LNCaP clone FGC (cell line): Measurements from ENCODE around the gene C6orf62.
"Not testable (repeated sequence)": the region's sequence is repeated elsewhere in the genome, so short reads cannot be mapped to it uniquely, and the experiment has no call there.

Experiments
- DNase-seq: peaks from one replicate; pipeline ENCODE4 v3.0.0-alpha.2; 2011; ENCODE audit warnings: low read depth
- H3K4me3 ChIP-seq: 2 replicates; pipeline ENCODE4 v1.5.1; 2011; ENCODE audit warnings: mild to moderate bottlenecking, low read depth, low read length, control low read depth
- CTCF ChIP-seq: IDR thresholded peaks from 2 replicates; pipeline ENCODE4 v1.5.1; 2012; ENCODE audit warnings: mild to moderate bottlenecking; ENCODE audit not compliant: control insufficient read depth, insufficient read depth; ENCODE audit errors: extremely low read depth

C6orf62 gene

DNA sequence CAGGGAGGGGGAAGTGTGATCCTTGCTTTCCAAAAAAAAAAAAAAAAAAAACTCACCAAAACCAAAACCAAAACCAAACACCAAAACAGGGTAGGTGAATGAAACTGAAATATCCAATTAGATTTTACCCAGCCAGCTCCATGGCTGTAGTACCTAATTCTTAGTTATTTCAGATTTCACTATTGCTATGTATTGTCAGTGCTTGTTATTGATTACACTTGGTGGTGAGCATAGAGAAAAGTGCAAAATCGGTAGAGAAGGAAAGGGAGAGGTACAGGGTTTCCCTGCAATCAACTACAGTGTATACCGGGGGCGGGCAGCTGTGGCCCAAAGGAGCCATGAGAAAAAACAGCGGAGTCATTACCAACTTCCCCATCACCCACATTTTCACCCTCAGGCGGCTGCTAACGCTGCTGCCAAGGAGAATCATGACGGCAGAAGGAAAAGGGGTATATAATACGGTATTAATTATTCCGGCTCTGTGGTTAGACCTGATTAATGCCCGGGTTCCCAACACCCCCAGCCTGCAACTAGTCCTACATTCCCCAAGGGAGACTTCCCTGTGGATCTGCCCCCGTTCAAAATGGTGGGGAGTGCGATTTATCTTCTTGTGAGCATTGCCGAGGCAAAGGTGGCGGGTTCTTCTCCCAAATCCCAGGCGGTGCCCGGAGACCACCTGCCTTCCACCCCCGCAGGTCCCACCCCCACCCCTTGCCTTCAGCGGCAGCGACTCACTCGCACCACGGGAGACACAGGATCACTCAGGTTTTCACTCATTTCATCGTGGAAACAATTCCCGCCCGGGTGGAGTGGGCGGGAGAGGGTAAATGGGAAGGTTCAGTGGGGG lies at the start of gene C6orf62:
C6orf62 (minus strand) TSS at position 30 of the 847 bp plus-strand sequence. CDS start 486 bp downstream, outside the sequence.
- no peak for DNase-seq
- peak within 1 kb of the TSS; percentile 98 for H3K4me3 ChIP-seq
- no peak for TF ChIP-seq CTCF

GRCh38 chr6:24768361-24768760 lies 49.4 kb upstream of the C6orf62 start:
- no peak overlapping the region for H3K4me3 ChIP-seq
- DNase-seq: no peak
- no peak for TF ChIP-seq CTCF

GRCh38 chr6:24766680-24767462 lies 47.9 kb upstream of the C6orf62 start:
- no peak overlapping the region for H3K4me3 ChIP-seq
- no peak for DNase-seq

DNA sequence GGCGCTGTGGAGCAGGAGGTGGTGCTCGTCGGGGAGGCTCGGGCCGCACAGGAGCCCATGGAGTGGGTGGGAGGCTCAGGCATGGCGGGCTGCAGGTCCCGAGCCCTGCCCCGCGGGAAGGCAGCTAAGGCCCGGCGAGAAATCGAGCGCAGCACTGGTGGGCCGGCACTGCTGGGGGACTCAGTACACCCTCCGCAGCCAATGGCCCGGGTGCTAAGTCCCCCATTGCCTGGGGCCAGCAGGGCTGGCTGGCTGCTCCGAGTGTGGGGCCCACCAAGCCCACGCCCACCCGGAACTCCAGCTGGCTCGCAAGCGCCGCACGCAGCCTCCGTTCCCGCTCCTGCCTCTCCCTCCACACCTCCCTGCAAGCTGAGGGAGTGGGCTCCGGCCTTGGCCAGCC lies 47.0 kb upstream of the C6orf62 start:
- DNase-seq, H3K4me3 ChIP-seq: not testable (repeated sequence)

More at GRCh38 chr6:24766680-24767462, 47.9 kb upstream of the C6orf62 start:
- peak; percentile 63 for TF ChIP-seq CTCF

GRCh38 chr6:24764833-24765828 lies 46.2 kb upstream of the C6orf62 start:
- not testable (repeated sequence) for H3K4me3 ChIP-seq, DNase-seq

GRCh38 chr6:24763578-24763977 lies 44.6 kb upstream of the C6orf62 start:
- no peak overlapping the region for H3K4me3 ChIP-seq
- DNase-seq: no peak
- TF ChIP-seq CTCF: no peak

DNA sequence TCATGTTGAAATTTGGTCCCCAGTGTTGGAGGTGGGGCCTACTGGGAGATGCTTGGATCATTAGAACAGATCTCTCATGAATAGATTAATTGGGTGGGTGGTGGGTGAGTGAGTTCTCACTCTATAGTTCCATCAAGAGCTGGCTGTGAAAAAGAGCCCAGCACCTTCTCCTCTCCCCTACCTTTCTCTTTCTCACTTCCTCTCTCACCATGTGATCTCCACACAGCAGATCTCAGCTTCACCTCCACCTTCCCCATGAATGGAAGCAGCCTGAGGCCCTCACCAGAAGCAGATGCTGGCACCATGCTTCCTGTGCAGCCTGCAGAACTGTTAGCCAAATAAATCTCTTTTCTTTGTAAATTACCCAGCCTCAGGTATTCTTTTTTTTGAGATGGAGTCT lies 42.9 kb upstream of the C6orf62 start:
- TF ChIP-seq CTCF: no peak
- DNase-seq: no peak
- no peak overlapping the region for H3K4me3 ChIP-seq
